ENCODE data around the gene PIN1.
A peak's percentile ranks its signal among the peaks of the same experiment; 100 is the strongest.
"Not testable (repeated sequence)": the region's sequence is repeated elsewhere in the genome, so short reads cannot be mapped to it uniquely, and the experiment has no call there.

Gene PIN1

GRCh38 chr19:9834726-9835506 is at the start of gene PIN1:
TSS of gene PIN1 (plus strand) at chr19:9835318. CDS start at chr19:9835345, 27 bp downstream.
- DNase-seq = peak; percentile 99

GRCh38 chr19:9785367-9786331 is 49.5 kb upstream of the PIN1 start:
- peak; percentile 96 for DNase-seq

- DNase-seq = no peak
Measured at GRCh38 chr19:9786342-9786741, 48.8 kb upstream of the PIN1 start.

GRCh38 chr19:9786819-9787218 is 48.3 kb upstream of the PIN1 start:
- no peak for DNase-seq

- DNase-seq = not testable (repeated sequence)
Measured at GRCh38 chr19:9788604-9789003, 46.5 kb upstream of the PIN1 start.

- no peak for DNase-seq
Measured at GRCh38 chr19:9789066-9789465, 46.1 kb upstream of the PIN1 start.

GRCh38 chr19:9789579-9789978 is 45.5 kb upstream of the PIN1 start:
- DNase-seq = not testable (repeated sequence)

GRCh38 chr19:9791073-9791367 is 44.1 kb upstream of the PIN1 start:
- DNase-seq = not testable (repeated sequence)

GRCh38 chr19:9791552-9792205 is 43.4 kb upstream of the PIN1 start:
- DNase-seq = peak; percentile 94

- DNase-seq = peak; percentile 91
Measured at GRCh38 chr19:9792206-9793070, 42.7 kb upstream of the PIN1 start.

- DNase-seq = no peak
Measured at GRCh38 chr19:9793071-9793591, 42.0 kb upstream of the PIN1 start.

GRCh38 chr19:9796113-9796773 is 38.9 kb upstream of the PIN1 start:
- peak; percentile 74 for DNase-seq

- no peak for DNase-seq
Measured at GRCh38 chr19:9797871-9798270, 37.2 kb upstream of the PIN1 start.

- no peak for DNase-seq
Measured at GRCh38 chr19:9799162-9799561, 36.0 kb upstream of the PIN1 start.

GRCh38 chr19:9801976-9802375 is 33.1 kb upstream of the PIN1 start:
- DNase-seq = no peak

GRCh38 chr19:9806803-9807202 is 28.3 kb upstream of the PIN1 start:
- DNase-seq = no peak

- no peak for DNase-seq
Measured at GRCh38 chr19:9808855-9809824, 26.0 kb upstream of the PIN1 start.

- DNase-seq = no peak
Measured at GRCh38 chr19:9811139-9811538, 24.0 kb upstream of the PIN1 start.

GRCh38 chr19:9818175-9818733 is 16.9 kb upstream of the PIN1 start:
- DNase-seq = no peak

Measured in activated CD8-positive, alpha-beta memory T cell treated with anti-CD3 and anti-CD28 coated beads, Interleukin-2, amount 50 U/mL, for 48 hours (primary cell).